Activated naive CD4-positive, alpha-beta T cell treated with anti-CD3 and anti-CD28 coated beads, Interleukin-2, amount 50 U/mL, for 24 hours (primary cell): Measurements from ENCODE around the gene SETBP1.

Source experiments
- H3K27ac Mint-ChIP-seq: one replicate; pipeline ENCODE4 v1.8.0; 2021; ENCODE audit warnings: mild to moderate bottlenecking, mixed read lengths
- H3K27me3 Mint-ChIP-seq: one replicate; pipeline ENCODE4 v1.8.0; 2021; ENCODE audit warnings: mixed read lengths
- H3K36me3 Mint-ChIP-seq: one replicate; pipeline ENCODE4 v1.8.0; 2021; ENCODE audit warnings: mixed read lengths
- H3K4me1 Mint-ChIP-seq: one replicate; pipeline ENCODE4 v1.8.0; 2021; ENCODE audit warnings: mixed read lengths
- H3K4me3 Mint-ChIP-seq: one replicate; pipeline ENCODE4 v1.8.0; 2021; ENCODE audit warnings: mild to moderate bottlenecking, mixed read lengths
- H3K9me3 Mint-ChIP-seq: one replicate; pipeline ENCODE4 v1.8.0; 2021; ENCODE audit warnings: mixed read lengths

The SETBP1 gene

DNA sequence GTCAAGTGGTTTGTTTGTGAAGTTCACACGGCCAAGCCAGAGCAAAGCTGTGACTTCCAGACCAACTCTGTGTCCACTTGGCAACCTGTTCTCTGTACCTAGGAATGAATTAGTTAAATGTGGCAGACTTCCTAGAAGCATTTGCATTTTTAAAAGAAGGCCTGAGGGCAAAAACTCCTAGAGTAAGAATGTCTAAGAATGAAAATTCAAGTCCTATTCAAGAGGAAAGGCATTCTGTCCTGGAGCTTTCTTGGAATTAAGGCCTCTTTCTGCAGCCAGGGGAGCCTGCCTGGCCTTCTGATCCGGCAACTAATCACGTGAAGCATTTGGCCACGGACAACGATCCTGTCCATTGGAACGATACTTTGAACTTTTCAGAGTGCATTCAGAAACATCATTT lies 155.0 kb downstream of the SETBP1 start:
- Mint-ChIP-seq H3K27ac (no peak overlapping the region), H3K36me3 (no peaks in the 10 kb centered on the region), H3K9me3 (no peaks in the 10 kb centered on the region), H3K4me1 (peaks cover 13% of the 10 kb centered on the region), H3K4me3 (no peak overlapping the region), H3K27me3 (no peaks in the 10 kb centered on the region)

GRCh38 chr18:44836263-44836662 lies 155.6 kb downstream of the SETBP1 start:
- no peak overlapping the region for H3K27ac Mint-ChIP-seq
- H3K36me3 Mint-ChIP-seq, result no peaks in the 10 kb centered on the region
- no peaks in the 10 kb centered on the region for H3K27me3 Mint-ChIP-seq
- no peak overlapping the region for H3K4me3 Mint-ChIP-seq
- H3K4me1 Mint-ChIP-seq, result peaks cover 13% of the 10 kb centered on the region
- H3K9me3 Mint-ChIP-seq, result no peaks in the 10 kb centered on the region

- peaks cover 13% of the 10 kb centered on the region for H3K4me1 Mint-ChIP-seq
- H3K27me3 Mint-ChIP-seq, result no peaks in the 10 kb centered on the region
- no peak overlapping the region for H3K4me3 Mint-ChIP-seq
- H3K27ac Mint-ChIP-seq, result peak overlapping the region; percentile 8
- no peaks in the 10 kb centered on the region for H3K36me3 Mint-ChIP-seq
- no peaks in the 10 kb centered on the region for H3K9me3 Mint-ChIP-seq
These were observed 156.9 kb downstream of the SETBP1 start for GRCh38 chr18:44837482-44838180.

GRCh38 chr18:44838971-44839666 lies 158.4 kb downstream of the SETBP1 start:
- Mint-ChIP-seq H3K36me3 (no peaks in the 10 kb centered on the region), H3K4me1 (peaks cover 13% of the 10 kb centered on the region), H3K4me3 (no peak overlapping the region), H3K27ac (no peak overlapping the region), H3K9me3 (no peaks in the 10 kb centered on the region), H3K27me3 (no peaks in the 10 kb centered on the region)

DNA sequence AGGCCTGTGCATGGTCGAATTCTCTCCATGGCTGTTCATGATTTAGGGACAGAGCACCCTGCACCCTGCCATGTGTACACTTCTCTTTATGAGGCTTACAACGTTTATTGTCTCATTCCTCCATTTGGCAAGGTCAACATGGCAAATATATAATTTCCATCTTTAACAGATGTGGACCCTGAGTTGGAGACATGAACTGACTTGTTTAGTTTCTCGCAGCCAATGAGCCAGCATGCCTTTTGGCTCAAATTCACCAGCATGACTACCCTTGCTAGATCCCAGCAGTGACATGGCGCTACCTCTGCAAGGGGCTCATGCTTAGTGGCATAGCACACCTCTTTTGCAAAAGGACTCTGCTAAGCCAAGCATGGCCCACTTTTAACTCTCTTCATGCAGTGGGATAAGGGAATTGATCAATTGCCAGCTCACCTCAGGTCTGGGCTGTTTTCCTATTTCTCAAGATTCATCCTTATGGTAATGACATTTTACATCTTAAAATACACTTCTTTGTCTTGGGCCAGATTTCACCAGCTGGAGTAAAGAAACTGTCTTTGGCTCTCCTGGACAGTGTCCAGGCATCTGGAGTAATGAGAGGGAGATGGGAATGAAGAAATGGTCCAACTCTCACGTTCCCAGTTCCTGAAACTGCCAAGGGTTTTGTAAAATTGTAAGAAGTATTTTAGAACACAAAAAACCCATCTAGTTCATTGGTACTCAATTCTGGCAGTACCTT lies 159.5 kb downstream of the SETBP1 start:
- H3K4me3 Mint-ChIP-seq, result no peak overlapping the region
- no peaks in the 10 kb centered on the region for H3K27me3 Mint-ChIP-seq
- H3K9me3 Mint-ChIP-seq, result no peaks in the 10 kb centered on the region
- no peak overlapping the region for H3K27ac Mint-ChIP-seq
- H3K4me1 Mint-ChIP-seq, result peaks cover 13% of the 10 kb centered on the region
- no peaks in the 10 kb centered on the region for H3K36me3 Mint-ChIP-seq

DNA sequence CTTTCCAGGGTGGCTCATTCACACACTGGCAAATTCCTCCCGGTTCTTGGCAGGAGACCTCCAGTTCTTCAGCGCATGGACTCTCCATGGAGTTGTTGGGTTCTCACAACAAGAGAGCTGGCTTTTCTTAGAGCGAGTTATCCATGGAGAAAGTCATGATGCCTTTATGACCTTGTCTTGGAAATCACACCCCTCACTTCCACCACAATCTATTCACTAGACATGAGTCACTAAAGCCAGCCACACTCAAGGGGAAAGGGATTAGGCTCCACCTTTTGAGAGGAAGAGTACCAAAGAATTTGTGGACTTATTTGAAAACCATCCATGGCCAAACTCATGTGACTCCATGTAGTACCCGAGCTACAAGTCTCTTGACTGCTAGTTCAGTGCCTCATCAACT lies 160.5 kb downstream of the SETBP1 start:
- H3K9me3 Mint-ChIP-seq, result no peaks in the 10 kb centered on the region
- H3K27ac Mint-ChIP-seq, result no peak overlapping the region
- no peak overlapping the region for H3K4me3 Mint-ChIP-seq
- no peaks in the 10 kb centered on the region for H3K36me3 Mint-ChIP-seq
- H3K27me3 Mint-ChIP-seq, result no peaks in the 10 kb centered on the region
- peaks cover 13% of the 10 kb centered on the region for H3K4me1 Mint-ChIP-seq

- no peaks in the 10 kb centered on the region for H3K27me3 Mint-ChIP-seq
- H3K9me3 Mint-ChIP-seq, result no peaks in the 10 kb centered on the region
- no peaks in the 10 kb centered on the region for H3K36me3 Mint-ChIP-seq
- peaks cover 13% of the 10 kb centered on the region for H3K4me1 Mint-ChIP-seq
- no peak overlapping the region for H3K27ac Mint-ChIP-seq
- H3K4me3 Mint-ChIP-seq, result no peak overlapping the region
These were observed 161.3 kb downstream of the SETBP1 start for GRCh38 chr18:44841752-44842587.

GRCh38 chr18:44842588-44843412 lies 162.1 kb downstream of the SETBP1 start:
- H3K36me3 Mint-ChIP-seq, result no peaks in the 10 kb centered on the region
- no peak overlapping the region for H3K27ac Mint-ChIP-seq
- H3K9me3 Mint-ChIP-seq, result no peaks in the 10 kb centered on the region
- H3K4me3 Mint-ChIP-seq, result no peak overlapping the region
- H3K27me3 Mint-ChIP-seq, result no peaks in the 10 kb centered on the region
- H3K4me1 Mint-ChIP-seq, result peaks cover 13% of the 10 kb centered on the region

- Mint-ChIP-seq H3K27me3 (no peaks in the 10 kb centered on the region), H3K4me3 (no peak overlapping the region), H3K9me3 (no peaks in the 10 kb centered on the region), H3K36me3 (no peaks in the 10 kb centered on the region), H3K27ac (no peak overlapping the region), H3K4me1 (peaks cover 7% of the 10 kb centered on the region)
These were observed 163.8 kb downstream of the SETBP1 start for GRCh38 chr18:44844486-44844885.

DNA sequence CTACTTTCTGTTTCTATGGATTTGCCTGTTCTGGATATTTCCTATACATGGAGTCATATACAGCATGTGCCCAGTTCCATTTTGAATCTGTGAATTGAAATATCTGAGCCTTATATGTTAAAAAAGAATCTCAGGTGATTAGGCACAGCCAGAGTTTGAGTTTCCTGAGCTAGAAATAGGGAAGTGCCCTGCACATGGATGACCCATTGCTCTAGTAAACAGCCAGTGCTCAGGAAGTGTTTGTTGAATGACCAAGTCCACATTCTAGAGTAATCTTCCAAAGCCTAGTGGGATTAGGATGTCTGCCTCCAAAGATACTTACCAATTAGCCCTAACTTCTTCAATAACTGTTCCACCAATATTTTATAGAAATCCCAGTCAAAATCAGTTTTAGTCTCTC lies 165.8 kb downstream of the SETBP1 start:
- no peak overlapping the region for H3K4me3 Mint-ChIP-seq
- no peak overlapping the region for H3K27ac Mint-ChIP-seq
- H3K4me1 Mint-ChIP-seq, result no peaks in the 10 kb centered on the region
- H3K36me3 Mint-ChIP-seq, result no peaks in the 10 kb centered on the region
- no peaks in the 10 kb centered on the region for H3K9me3 Mint-ChIP-seq
- H3K27me3 Mint-ChIP-seq, result no peaks in the 10 kb centered on the region

DNA sequence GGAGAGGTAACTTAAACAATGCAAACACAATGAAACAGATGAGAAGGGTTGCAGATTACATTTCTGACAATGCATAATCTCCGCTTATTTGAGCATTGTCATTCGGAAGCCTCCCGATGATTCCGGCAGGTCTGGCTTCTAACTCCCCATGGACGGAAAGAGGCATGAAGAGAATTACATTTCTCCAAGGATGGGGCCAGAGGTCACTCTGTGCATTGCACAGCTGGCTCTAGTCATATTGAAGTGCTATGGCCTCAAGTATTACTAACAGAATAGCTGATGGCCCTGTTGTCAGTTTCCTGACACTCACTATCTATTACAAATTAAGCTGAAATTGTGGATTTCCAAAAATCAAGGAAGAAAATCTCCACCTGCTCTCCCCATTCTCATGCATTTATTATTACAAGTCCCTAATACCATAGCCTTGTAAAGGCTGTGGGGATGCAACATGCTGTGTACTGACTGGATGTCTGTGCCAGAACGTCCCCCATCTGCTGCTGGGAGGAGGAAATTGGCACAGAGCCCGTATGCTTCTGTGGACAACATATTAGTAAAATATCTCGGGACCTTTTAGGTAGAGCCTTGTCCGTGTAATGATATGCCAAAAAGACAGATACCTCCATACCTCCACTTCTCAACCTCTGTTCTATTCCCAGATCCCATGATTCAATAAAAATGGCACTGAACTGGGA lies 168.1 kb downstream of the SETBP1 start:
- Mint-ChIP-seq H3K27ac (no peak overlapping the region), H3K4me1 (no peaks in the 10 kb centered on the region), H3K9me3 (no peaks in the 10 kb centered on the region), H3K36me3 (no peaks in the 10 kb centered on the region), H3K4me3 (no peak overlapping the region), H3K27me3 (no peaks in the 10 kb centered on the region)

GRCh38 chr18:44849361-44849760 lies 168.7 kb downstream of the SETBP1 start:
- Mint-ChIP-seq H3K27me3 (no peaks in the 10 kb centered on the region), H3K9me3 (no peaks in the 10 kb centered on the region), H3K4me3 (no peak overlapping the region), H3K4me1 (no peaks in the 10 kb centered on the region), H3K27ac (no peak overlapping the region), H3K36me3 (no peaks in the 10 kb centered on the region)

DNA sequence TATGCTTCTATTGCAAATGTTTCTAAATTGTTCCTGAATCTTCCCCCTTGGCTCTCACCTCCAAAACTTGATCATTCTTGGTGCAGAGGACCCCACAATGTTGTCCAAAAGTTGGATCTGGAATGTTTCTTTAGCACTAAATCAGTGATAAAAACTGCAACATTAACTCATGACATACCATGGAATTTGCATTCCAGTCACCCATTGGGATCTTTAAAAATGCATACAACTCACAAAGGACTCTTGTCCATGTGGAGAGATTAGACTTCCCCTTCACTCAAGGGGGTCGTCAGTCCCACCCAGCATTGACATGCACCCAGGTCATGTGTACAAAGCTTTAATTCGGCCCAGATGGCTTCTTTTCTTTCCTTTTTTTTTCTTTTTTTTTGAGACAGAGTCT lies 169.3 kb downstream of the SETBP1 start:
- Mint-ChIP-seq H3K4me3 (no peak overlapping the region), H3K27ac (no peak overlapping the region), H3K36me3 (no peaks in the 10 kb centered on the region), H3K9me3 (no peaks in the 10 kb centered on the region), H3K4me1 (no peaks in the 10 kb centered on the region), H3K27me3 (no peaks in the 10 kb centered on the region)

DNA sequence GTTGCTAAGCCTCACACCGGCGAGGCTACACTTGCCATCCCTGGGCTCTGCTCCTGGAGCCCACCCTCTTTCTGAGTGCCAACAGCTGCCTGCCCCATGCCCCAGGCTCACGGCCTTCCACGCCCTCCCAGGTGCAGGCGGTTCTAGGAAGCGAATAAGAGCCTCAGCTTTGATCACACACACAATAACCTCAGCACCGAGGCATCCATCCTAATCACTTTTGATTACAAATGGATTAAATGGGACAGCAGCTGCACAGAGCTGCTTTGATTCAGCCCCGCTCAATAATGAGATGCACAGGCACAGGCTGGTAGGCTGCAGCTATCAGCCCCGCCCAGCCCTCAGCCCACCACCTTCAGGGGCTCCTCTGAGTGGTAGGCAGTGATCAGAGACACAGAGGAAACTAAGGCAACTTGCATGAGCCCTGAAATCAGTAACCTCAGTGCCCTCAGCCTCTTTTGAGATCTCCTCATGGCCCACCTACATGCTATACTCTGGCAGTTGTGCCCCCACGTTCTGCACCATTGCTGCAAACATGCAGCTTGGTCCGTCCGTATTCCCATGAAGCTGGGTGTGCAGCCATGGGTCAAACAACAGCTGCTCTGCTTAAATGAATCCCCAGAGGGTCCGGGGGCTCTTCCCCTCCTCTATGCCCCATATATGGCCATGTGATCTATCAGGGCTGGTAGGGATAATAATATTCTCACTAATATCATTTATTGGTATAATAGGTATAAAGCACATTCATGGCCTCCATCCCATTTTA lies 171.4 kb downstream of the SETBP1 start:
- Mint-ChIP-seq H3K27ac (no peak overlapping the region), H3K36me3 (no peaks in the 10 kb centered on the region), H3K4me3 (no peak overlapping the region), H3K27me3 (no peaks in the 10 kb centered on the region), H3K4me1 (no peaks in the 10 kb centered on the region), H3K9me3 (no peaks in the 10 kb centered on the region)
